ENCODE results near the gene ITPRID1. TPM values are rescaled to one million over a fixed set of nuclear protein-coding genes. Genes with fewer than 3 reads are reported as not detected.

ITPRID1 gene
- polyA plus RNA-seq, 1 donor (not counting 4 experiments of a cell fraction or from before 2014, with no cell fraction given) = not detected

DNA sequence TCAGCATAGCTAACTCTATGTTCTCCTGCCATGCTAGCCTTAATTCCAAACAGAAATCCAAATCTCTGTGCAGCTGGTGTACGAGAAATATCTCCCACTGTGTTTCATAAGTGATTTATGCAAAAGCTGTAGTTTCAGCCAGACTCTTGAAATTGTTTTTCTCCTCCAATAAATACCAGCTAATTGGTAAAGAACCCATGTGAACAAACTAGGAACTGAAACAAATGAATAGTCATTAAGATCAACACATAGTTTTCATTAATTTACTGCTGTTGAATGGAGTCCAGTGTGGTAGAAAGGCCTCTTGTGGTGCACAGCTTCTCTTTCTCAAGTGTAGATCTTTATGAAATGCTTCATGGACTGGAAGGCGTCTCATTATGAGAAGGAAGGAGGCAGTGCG is 191.5 kb downstream of the ITPRID1 start:
- no peak overlapping the region for H3K4me2 ChIP-seq (ENCODE audit: control insufficient read depth, extremely low read depth, insufficient read depth, low read depth, low read length)
- no peak overlapping the region for H2AFZ ChIP-seq (ENCODE audit: control insufficient read depth, low read length)
- FAIRE-seq (no peak), DNase-seq (ENCODE audit: low read depth, low spot score) (no peak)
- no peaks in the 10 kb centered on the region for H4K20me1 ChIP-seq (ENCODE audit: control insufficient read depth, extremely low read depth, insufficient read depth, low read length)
- H3K36me3 ChIP-seq (ENCODE audit: control insufficient read depth in 2 of 2, extremely low read depth in 1 of 2, insufficient read depth in 2 of 2, low read length in 2 of 2) = no peaks in the 10 kb centered on the region
- H3K27me3 ChIP-seq (ENCODE audit: control insufficient read depth, extremely low read depth, insufficient read depth, low read length) = no peaks in the 10 kb centered on the region
- no peak overlapping the region for H3K9ac ChIP-seq (ENCODE audit: control insufficient read depth, extremely low read depth, insufficient read depth, low read length)
- no peaks in the 10 kb centered on the region for H3K9me3 ChIP-seq (ENCODE audit: control insufficient read depth, low read depth, low read length)
- H3K9me1 ChIP-seq (ENCODE audit: control insufficient read depth, extremely low read depth, insufficient read depth, low read length) = no peaks in the 10 kb centered on the region
- H3K4me1 ChIP-seq (ENCODE audit: control insufficient read depth, extremely low read depth, insufficient read depth, low read length) = no peaks in the 10 kb centered on the region
- dilution Hi-C loops (cut with MboI; ENCODE audit: extremely low pct_ligation_motif_present, low sequenced_read_pairs) = no loop called here
- no peak overlapping the region for H3K4me3 ChIP-seq (ENCODE audit: control insufficient read depth in 2 of 3, extremely low read depth in 1 of 3, insufficient read depth in 2 of 3, low read depth in 1 of 3, low read length in 3 of 3)
- TF ChIP-seq, protein P1, sequence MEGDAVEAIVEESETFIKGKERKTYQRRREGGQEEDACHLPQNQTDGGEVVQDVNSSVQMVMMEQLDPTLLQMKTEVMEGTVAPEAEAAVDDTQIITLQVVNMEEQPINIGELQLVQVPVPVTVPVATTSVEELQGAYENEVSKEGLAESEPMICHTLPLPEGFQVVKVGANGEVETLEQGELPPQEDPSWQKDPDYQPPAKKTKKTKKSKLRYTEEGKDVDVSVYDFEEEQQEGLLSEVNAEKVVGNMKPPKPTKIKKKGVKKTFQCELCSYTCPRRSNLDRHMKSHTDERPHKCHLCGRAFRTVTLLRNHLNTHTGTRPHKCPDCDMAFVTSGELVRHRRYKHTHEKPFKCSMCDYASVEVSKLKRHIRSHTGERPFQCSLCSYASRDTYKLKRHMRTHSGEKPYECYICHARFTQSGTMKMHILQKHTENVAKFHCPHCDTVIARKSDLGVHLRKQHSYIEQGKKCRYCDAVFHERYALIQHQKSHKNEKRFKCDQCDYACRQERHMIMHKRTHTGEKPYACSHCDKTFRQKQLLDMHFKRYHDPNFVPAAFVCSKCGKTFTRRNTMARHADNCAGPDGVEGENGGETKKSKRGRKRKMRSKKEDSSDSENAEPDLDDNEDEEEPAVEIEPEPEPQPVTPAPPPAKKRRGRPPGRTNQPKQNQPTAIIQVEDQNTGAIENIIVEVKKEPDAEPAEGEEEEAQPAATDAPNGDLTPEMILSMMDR (optimal IDR thresholded peaks at IDR 0.05 in 1 of 3, IDR thresholded peaks at IDR 0.05 in 1 of 3, conservative IDR thresholded peaks at IDR 0.05 in 1 of 3; ENCODE audit: extremely low read depth in 1 of 3, insufficient read depth in 2 of 3, low read length in 3 of 3) = no peak
- TF ChIP-seq EZH2 (IDR thresholded peaks at IDR 0.05; ENCODE audit: low read length) = no peak
- H3K27ac ChIP-seq (ENCODE audit: control insufficient read depth, insufficient read depth, low read length) = no peak overlapping the region
- no peaks in the 10 kb centered on the region for H3K79me2 ChIP-seq (ENCODE audit: control insufficient read depth, insufficient read depth, low read length)

DNA sequence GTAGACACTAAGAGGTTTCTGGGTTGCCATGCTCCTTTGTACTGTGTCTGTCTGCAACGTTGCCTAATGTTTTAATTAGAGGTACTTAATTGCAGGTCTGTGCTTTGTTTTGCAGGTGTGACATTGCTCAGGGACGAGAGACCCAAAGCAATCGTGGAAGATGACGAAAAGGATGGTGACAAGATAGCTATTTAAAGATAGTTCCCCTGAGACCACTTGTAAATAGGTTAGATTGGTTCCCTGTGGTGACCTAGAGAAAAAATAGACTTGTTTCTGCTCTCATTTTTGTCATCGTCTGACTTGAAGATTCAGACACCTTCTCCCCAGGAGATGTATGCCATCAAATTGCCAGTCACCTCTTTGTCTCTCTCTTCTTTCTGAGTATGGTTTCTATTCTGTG is 193.2 kb downstream of the ITPRID1 start:
- no peaks in the 10 kb centered on the region for H3K36me3 ChIP-seq (ENCODE audit: control insufficient read depth in 2 of 2, extremely low read depth in 1 of 2, insufficient read depth in 2 of 2, low read length in 2 of 2)
- H3K27ac ChIP-seq (ENCODE audit: control insufficient read depth, insufficient read depth, low read length) = no peak overlapping the region
- dilution Hi-C loops (cut with MboI; ENCODE audit: extremely low pct_ligation_motif_present, low sequenced_read_pairs) = no loop called here
- no peak overlapping the region for H3K4me2 ChIP-seq (ENCODE audit: control insufficient read depth, extremely low read depth, insufficient read depth, low read depth, low read length)
- H3K4me1 ChIP-seq (ENCODE audit: control insufficient read depth, extremely low read depth, insufficient read depth, low read length) = no peaks in the 10 kb centered on the region
- no peaks in the 10 kb centered on the region for H4K20me1 ChIP-seq (ENCODE audit: control insufficient read depth, extremely low read depth, insufficient read depth, low read length)
- H3K9me3 ChIP-seq (ENCODE audit: control insufficient read depth, low read depth, low read length) = no peaks in the 10 kb centered on the region
- no peak overlapping the region for H3K4me3 ChIP-seq (ENCODE audit: control insufficient read depth in 2 of 3, extremely low read depth in 1 of 3, insufficient read depth in 2 of 3, low read depth in 1 of 3, low read length in 3 of 3)
- H2AFZ ChIP-seq (ENCODE audit: control insufficient read depth, low read length) = no peak overlapping the region
- H3K27me3 ChIP-seq (ENCODE audit: control insufficient read depth, extremely low read depth, insufficient read depth, low read length) = peaks cover under 1% of the 10 kb centered on the region
- FAIRE-seq (no peak), DNase-seq (ENCODE audit: low read depth, low spot score) (no peak)
- H3K9ac ChIP-seq (ENCODE audit: control insufficient read depth, extremely low read depth, insufficient read depth, low read length) = no peak overlapping the region
- no peaks in the 10 kb centered on the region for H3K79me2 ChIP-seq (ENCODE audit: control insufficient read depth, insufficient read depth, low read length)
- no peaks in the 10 kb centered on the region for H3K9me1 ChIP-seq (ENCODE audit: control insufficient read depth, extremely low read depth, insufficient read depth, low read length)
- TF ChIP-seq EZH2 (IDR thresholded peaks at IDR 0.05; ENCODE audit: low read length) = no peak
- TF ChIP-seq, protein P1 (optimal IDR thresholded peaks at IDR 0.05 in 1 of 3, IDR thresholded peaks at IDR 0.05 in 1 of 3, conservative IDR thresholded peaks at IDR 0.05 in 1 of 3; ENCODE audit: extremely low read depth in 1 of 3, insufficient read depth in 2 of 3, low read length in 3 of 3) = no peak

Other genes with a start within 250 kb of the ITPRID1 start
- not detected in 3 replicates for gene NEUROD6, start 173.4 kb upstream of the ITPRID1 start, polyA plus RNA-seq
- gene PPP1R17, start 173.1 kb downstream of the ITPRID1 start, polyA plus RNA-seq = not detected in 3 replicates

Data from keratinocyte (primary cell).